ENCODE results near the gene ROR2.

DNA sequence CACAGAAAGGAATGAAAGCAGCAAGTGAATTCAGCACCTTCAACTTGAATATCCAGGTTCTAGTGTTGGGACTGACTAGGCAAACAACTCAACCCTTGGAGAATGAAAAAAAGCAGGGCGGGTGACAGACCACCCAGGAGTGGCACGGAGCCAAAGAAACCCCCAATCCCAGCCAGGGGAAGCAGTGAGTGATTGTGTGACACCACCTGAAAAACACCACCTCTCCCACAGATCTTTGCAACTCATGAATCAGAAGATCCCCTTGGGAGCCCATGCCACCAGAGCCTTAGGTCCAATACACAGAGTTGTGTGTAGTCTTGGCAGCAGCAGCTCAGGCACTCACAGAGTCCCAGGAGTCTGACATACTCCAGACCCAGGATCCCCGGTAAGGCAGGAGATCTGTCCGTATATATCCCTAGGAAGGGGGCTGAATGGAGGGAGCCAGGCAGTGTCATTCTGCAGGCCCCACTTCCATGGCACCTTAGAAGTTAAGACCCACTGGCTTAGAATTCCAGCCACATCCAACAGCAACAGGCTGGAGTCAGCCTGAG, 22.1 kb upstream of the ROR2 start:
- TF ChIP-seq, protein P1, sequence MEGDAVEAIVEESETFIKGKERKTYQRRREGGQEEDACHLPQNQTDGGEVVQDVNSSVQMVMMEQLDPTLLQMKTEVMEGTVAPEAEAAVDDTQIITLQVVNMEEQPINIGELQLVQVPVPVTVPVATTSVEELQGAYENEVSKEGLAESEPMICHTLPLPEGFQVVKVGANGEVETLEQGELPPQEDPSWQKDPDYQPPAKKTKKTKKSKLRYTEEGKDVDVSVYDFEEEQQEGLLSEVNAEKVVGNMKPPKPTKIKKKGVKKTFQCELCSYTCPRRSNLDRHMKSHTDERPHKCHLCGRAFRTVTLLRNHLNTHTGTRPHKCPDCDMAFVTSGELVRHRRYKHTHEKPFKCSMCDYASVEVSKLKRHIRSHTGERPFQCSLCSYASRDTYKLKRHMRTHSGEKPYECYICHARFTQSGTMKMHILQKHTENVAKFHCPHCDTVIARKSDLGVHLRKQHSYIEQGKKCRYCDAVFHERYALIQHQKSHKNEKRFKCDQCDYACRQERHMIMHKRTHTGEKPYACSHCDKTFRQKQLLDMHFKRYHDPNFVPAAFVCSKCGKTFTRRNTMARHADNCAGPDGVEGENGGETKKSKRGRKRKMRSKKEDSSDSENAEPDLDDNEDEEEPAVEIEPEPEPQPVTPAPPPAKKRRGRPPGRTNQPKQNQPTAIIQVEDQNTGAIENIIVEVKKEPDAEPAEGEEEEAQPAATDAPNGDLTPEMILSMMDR (IDR thresholded peaks at IDR 0.05 in 8 of 11, conservative IDR thresholded peaks at IDR 0.05 in 3 of 11) = no peak
- no peak for TF ChIP-seq POLR2A (IDR thresholded peaks at IDR 0.05)
